Panc1 (cell line): Measurements from ENCODE around the gene KEL.

Experiments
- CTCF ChIP-seq: fragments of 450-650 bp; IDR thresholded peaks from 2 replicates; pipeline ENCODE4 v1.5.1; 2017; ENCODE audit warnings: mild to moderate bottlenecking
- POLR2AphosphoS5 ChIP-seq: IDR thresholded peaks from 2 replicates; pipeline ENCODE4 v1.6.1; 2012; ENCODE audit warnings: mild to moderate bottlenecking, low read depth, low read length, moderate library complexity
- SIN3A ChIP-seq: IDR thresholded peaks from 2 replicates; pipeline ENCODE4 v1.6.1; 2012; ENCODE audit warnings: low read depth, mild to moderate bottlenecking, low read length, moderate library complexity, borderline replicate concordance; ENCODE audit not compliant: insufficient read depth

- no peak for TF ChIP-seq CTCF
- no peak for TF ChIP-seq POLR2AphosphoS5
- no peak for TF ChIP-seq SIN3A
These were observed 26.1 kb downstream of the KEL start for GRCh38 chr7:142935941-142936565.
